Measurements from ENCODE around the gene APOBEC3B. TPM values are rescaled to one million over a fixed set of nuclear protein-coding genes. Genes with fewer than 3 reads are reported as not detected.
A peak's percentile ranks its signal among the peaks of the same experiment; 100 is the strongest.
"Not testable (repeated sequence)": the region's sequence is repeated elsewhere in the genome, so short reads cannot be mapped to it uniquely, and the experiment has no call there.

Gene APOBEC3B
- polyA plus RNA-seq, 1 of the 3 experiments (the other 2 are of a cell fraction): not detected

GRCh38 chr22:39003165-39003638 is 21.1 kb downstream of the APOBEC3B start:
- Histone ChIP-seq H3K9me3 (no peaks in the 10 kb centered on the region), H3K4me1 (ENCODE audit: control insufficient read depth in 1 of 2, insufficient read depth in 2 of 2, low read depth in 1 of 2, low read length in 1 of 2) (no peaks in the 10 kb centered on the region; a peak in 1 of 4 replicates), H3K36me3 (replicated peaks in 1 of 2; ENCODE audit: control insufficient read depth in 1 of 2, insufficient read depth in 2 of 2, low read length in 1 of 2) (no peaks in the 10 kb centered on the region), H3K4me2 (no peak overlapping the region), H3K79me2 (ENCODE audit: insufficient read depth) (no peaks in the 10 kb centered on the region), H3K27ac (ENCODE audit: low read depth in 2 of 2, low read length in 1 of 2) (no peak overlapping the region), H3K27me3 (ENCODE audit: insufficient read depth) (no peaks in the 10 kb centered on the region; the same call in 1 of the 2 replicates), H3F3A (replicated peaks; ENCODE audit: insufficient read depth) (no peaks in the 10 kb centered on the region), H2AFZ (ENCODE audit: low read depth) (no peak overlapping the region; the same call in 1 of the 2 replicates), H3K9ac (no peak overlapping the region), H3K9me2 (no peaks in the 10 kb centered on the region), H4K20me1 (ENCODE audit: insufficient read depth) (no peaks in the 10 kb centered on the region), H3K4me3 (ENCODE audit: low read depth in 2 of 2, low read length in 1 of 2) (peak overlapping the region in 1 of 2 experiments; percentile 48; a peak in 1 of 4 replicates)
- WGBS (ENCODE audit: low lambda C conversion rate): 8% methylated on average over 2 of the region's 7 CpGs
- CTCF ChIA-PET: interaction anchor here (0.5 to 2.6 kb wide), 13 partner anchors 9 to 234 kb away, joined by 3 to 20 read pairs (median 5); partner anchors contain the start of gene CBX6
- peak; percentile 72 for DNase-seq
- POLR2A ChIA-PET: interaction anchor here (0.7 kb wide), 1 partner anchor 316 kb away, joined by 3 read pairs; the partner anchor contains the start of gene RPL3
- TF ChIP-seq SMC3 (IDR thresholded peaks at IDR 0.05; ENCODE audit: low read depth, low read length) (peak; percentile 67), PBX3 (IDR thresholded peaks at IDR 0.05) (no peak), CTCF (IDR thresholded peaks at IDR 0.05) (peak; percentile 64), RAD21 (IDR thresholded peaks at IDR 0.05; ENCODE audit: low read length) (peak; percentile 53)

- H3K4me1 ChIP-seq (ENCODE audit: control insufficient read depth in 1 of 2, insufficient read depth in 2 of 2, low read depth in 1 of 2, low read length in 1 of 2): no peaks in the 10 kb centered on the region; a peak in 1 of 4 replicates
- no peaks in the 10 kb centered on the region for H3K27me3 ChIP-seq (ENCODE audit: insufficient read depth)
- no peak overlapping the region for H3K4me2 ChIP-seq
- no peaks in the 10 kb centered on the region for H3F3A ChIP-seq (replicated peaks; ENCODE audit: insufficient read depth)
- CTCF ChIA-PET: interaction anchor here (1.0 to 1.3 kb wide), 3 partner anchors 115 to 223 kb away, joined by 3 to 5 read pairs (median 4); no protein-coding TSS in a partner anchor
- H3K36me3 ChIP-seq (replicated peaks in 1 of 2; ENCODE audit: control insufficient read depth in 1 of 2, insufficient read depth in 2 of 2, low read length in 1 of 2): no peaks in the 10 kb centered on the region
- no peak overlapping the region for H3K4me3 ChIP-seq (ENCODE audit: low read depth in 2 of 2, low read length in 1 of 2)
- TF ChIP-seq RXRA (IDR thresholded peaks at IDR 0.05; ENCODE audit: borderline replicate concordance, low read depth): no peak
- 91% methylated on average over 5 of the region's 5 CpGs for WGBS (ENCODE audit: low lambda C conversion rate)
- POLR2A ChIA-PET: no interaction called here
- no peak for DNase-seq
- no peaks in the 10 kb centered on the region for H3K9me2 ChIP-seq
- H2AFZ ChIP-seq (ENCODE audit: low read depth): no peak overlapping the region
- H3K9ac ChIP-seq: no peak overlapping the region
- no peaks in the 10 kb centered on the region for H3K9me3 ChIP-seq
- no peaks in the 10 kb centered on the region for H4K20me1 ChIP-seq (ENCODE audit: insufficient read depth)
- H3K27ac ChIP-seq (ENCODE audit: low read depth in 2 of 2, low read length in 1 of 2): no peak overlapping the region
- H3K79me2 ChIP-seq (ENCODE audit: insufficient read depth): no peaks in the 10 kb centered on the region
Measured at GRCh38 chr22:39007177-39007576, 25.0 kb downstream of the APOBEC3B start.

- H3K4me3 ChIP-seq (ENCODE audit: low read depth in 2 of 2, low read length in 1 of 2); H2AFZ ChIP-seq (ENCODE audit: low read depth); H3K9me2 ChIP-seq; DNase-seq; H3K27ac ChIP-seq (ENCODE audit: low read depth in 2 of 2, low read length in 1 of 2); H3K4me1 ChIP-seq (ENCODE audit: control insufficient read depth in 1 of 2, insufficient read depth in 2 of 2, low read depth in 1 of 2, low read length in 1 of 2); H3K79me2 ChIP-seq (ENCODE audit: insufficient read depth); H3K9me3 ChIP-seq; POLR2A ChIA-PET; H3F3A ChIP-seq (replicated peaks; ENCODE audit: insufficient read depth); H4K20me1 ChIP-seq (ENCODE audit: insufficient read depth); H3K27me3 ChIP-seq (ENCODE audit: insufficient read depth); H3K9ac ChIP-seq; CTCF ChIA-PET; H3K36me3 ChIP-seq (replicated peaks in 1 of 2; ENCODE audit: control insufficient read depth in 1 of 2, insufficient read depth in 2 of 2, low read length in 1 of 2); H3K4me2 ChIP-seq: not testable (repeated sequence)
- 77% methylated on average over 7 of the region's 8 CpGs for WGBS (ENCODE audit: low lambda C conversion rate)
Measured at GRCh38 chr22:39008271-39008850, 26.2 kb downstream of the APOBEC3B start.
